Skin epidermis (tissue), 12 donors: Measurements from ENCODE around the gene WTAP.
"Not testable (repeated sequence)": the region's sequence is repeated elsewhere in the genome, so short reads cannot be mapped to it uniquely, and the experiment has no call there.

Source experiments
- H3K27ac ChIP-seq, 21 experiments: fragments of 200-600 bp; sonication (generic) in 11 of 21; one replicate each; pipeline ENCODE4 v1.5.0; 2020; ENCODE audit warnings: mild to moderate bottlenecking in 3 of 21, inconsistent platforms in 2 of 21, moderate library complexity in 2 of 21
- H3K4me3 ChIP-seq, 7 experiments: fragments of 200-600 bp; sonication (generic) in 2 of 7; one replicate each; pipeline ENCODE4 v1.5.0; 2020; ENCODE audit warnings: inconsistent platforms in 2 of 7, mild to moderate bottlenecking in 2 of 7, moderate library complexity in 1 of 7

Gene WTAP

GRCh38 chr6:159790149-159790955 lies 63.0 kb downstream of the WTAP start, which contains the start of gene MRPL18:
Gene MRPL18 (plus strand): TSS chr6:159790467. CDS start chr6:159790588, 121 bp downstream.
- peak within 1 kb of the TSS; percentile 86 to 100 (median 95) for H3K4me3 ChIP-seq
- H3K27ac ChIP-seq, result peak within 1 kb of the TSS; percentile 80 to 98 (median 93)

- Histone ChIP-seq H3K4me3 (peak overlapping the region; percentile 86 to 100 (median 95)), H3K27ac (peak overlapping the region in 20 of 21 experiments; percentile 52 to 98 (median 91))
Observed at GRCh38 chr6:159790956-159791598, 63.8 kb downstream of the WTAP start.

GRCh38 chr6:159794976-159795375 lies 67.7 kb downstream of the WTAP start:
- H3K4me3 ChIP-seq, H3K27ac ChIP-seq: not testable (repeated sequence)

- no peak overlapping the region for H3K4me3 ChIP-seq
- no peak overlapping the region for H3K27ac ChIP-seq
Observed at GRCh38 chr6:159797554-159797953, 70.2 kb downstream of the WTAP start.

GRCh38 chr6:159800141-159800865 lies 73.0 kb downstream of the WTAP start, which contains the start of gene PNLDC1:
Gene PNLDC1 (plus strand): TSS chr6:159800276. CDS start chr6:159800308, 32 bp downstream.
- H3K4me3 ChIP-seq, result peak within 1 kb of the TSS in 2 of 7 experiments; percentile 7 to 12
- peak within 1 kb of the TSS in 1 of 21 experiments; percentile 34 for H3K27ac ChIP-seq

- H3K27ac ChIP-seq, result no peak overlapping the region
- no peak overlapping the region for H3K4me3 ChIP-seq
Observed at GRCh38 chr6:159801935-159802334, 74.6 kb downstream of the WTAP start.

GRCh38 chr6:159804504-159804903 lies 77.2 kb downstream of the WTAP start:
- H3K27ac ChIP-seq, result peak overlapping the region in 2 of 21 experiments; percentile 34

GRCh38 chr6:159805440-159806020 lies 78.2 kb downstream of the WTAP start:
- peak overlapping the region in 2 of 21 experiments; percentile 17 to 19 for H3K27ac ChIP-seq
- no peak overlapping the region for H3K4me3 ChIP-seq

More at GRCh38 chr6:159804504-159804903, 77.2 kb downstream of the WTAP start:
- no peak overlapping the region for H3K4me3 ChIP-seq
